ENCODE data around the gene XRCC5. TPM values are rescaled to one million over a fixed set of nuclear protein-coding genes. Genes with fewer than 3 reads are reported as not detected.
"Not testable (repeated sequence)": the region's sequence is repeated elsewhere in the genome, so short reads cannot be mapped to it uniquely, and the experiment has no call there.

XRCC5 gene
- total RNA-seq (2014; rRNA removed; shearing (Covaris generic)): 284 and 301 TPM in 2 replicates
- 196 and 240 TPM in 2 replicates for polyA plus RNA-seq (2014; cell fraction: nucleus; rRNA removed)

- DNase-seq (ENCODE audit: extremely low read depth, low read depth): peak; percentile 97
Observed at GRCh38 chr2:216108967-216109921, at the start of gene XRCC5. XRCC5 (plus strand) TSS chr2:216109348; CDS start chr2:216109437, 89 bp downstream.

GRCh38 chr2:216064014-216064630 is 45.0 kb upstream of the XRCC5 start:
- no peak for DNase-seq (ENCODE audit: extremely low read depth, low read depth)

- DNase-seq (ENCODE audit: extremely low read depth, low read depth): no peak
Observed at GRCh38 chr2:216064665-216065064, 44.5 kb upstream of the XRCC5 start.

GRCh38 chr2:216066230-216066629 is 42.9 kb upstream of the XRCC5 start:
- DNase-seq (ENCODE audit: extremely low read depth, low read depth): no peak

GRCh38 chr2:216069028-216069427 is 40.1 kb upstream of the XRCC5 start:
- no peak for DNase-seq (ENCODE audit: extremely low read depth, low read depth)

GRCh38 chr2:216070195-216070594 is 39.0 kb upstream of the XRCC5 start:
- DNase-seq (ENCODE audit: extremely low read depth, low read depth): no peak

- no peak for DNase-seq (ENCODE audit: extremely low read depth, low read depth)
Observed at GRCh38 chr2:216071111-216071851, 37.9 kb upstream of the XRCC5 start.

GRCh38 chr2:216072473-216072872 is 36.7 kb upstream of the XRCC5 start:
- DNase-seq (ENCODE audit: extremely low read depth, low read depth): no peak

- DNase-seq (ENCODE audit: extremely low read depth, low read depth): no peak
Observed at GRCh38 chr2:216073773-216074172, 35.4 kb upstream of the XRCC5 start.

GRCh38 chr2:216074380-216074779 is 34.8 kb upstream of the XRCC5 start:
- no peak for DNase-seq (ENCODE audit: extremely low read depth, low read depth)

- DNase-seq (ENCODE audit: extremely low read depth, low read depth): no peak
Observed at GRCh38 chr2:216074794-216075193, 34.4 kb upstream of the XRCC5 start.

GRCh38 chr2:216075510-216076485 is 33.4 kb upstream of the XRCC5 start:
- no peak for DNase-seq (ENCODE audit: extremely low read depth, low read depth)

GRCh38 chr2:216078776-216079175 is 30.4 kb upstream of the XRCC5 start:
- peak; percentile 11 for DNase-seq (ENCODE audit: extremely low read depth, low read depth)

GRCh38 chr2:216080048-216080447 is 29.1 kb upstream of the XRCC5 start:
- not testable (repeated sequence) for DNase-seq (ENCODE audit: extremely low read depth, low read depth)

- no peak for DNase-seq (ENCODE audit: extremely low read depth, low read depth)
Observed at GRCh38 chr2:216081012-216081411, 28.1 kb upstream of the XRCC5 start.

GRCh38 chr2:216081487-216082116 is 27.5 kb upstream of the XRCC5 start, which contains the start of the genes PECR and TMEM169:
PECR (minus strand) TSS chr2:216081809; CDS start chr2:216081741, 68 bp downstream.
TMEM169 (plus strand) TSS chr2:216081919; CDS start chr2:216095964, 14,045 bp downstream.
- DNase-seq (ENCODE audit: extremely low read depth, low read depth): peak; percentile 57

GRCh38 chr2:216082117-216082711 is 26.9 kb upstream of the XRCC5 start:
- DNase-seq (ENCODE audit: extremely low read depth, low read depth): no peak

GRCh38 chr2:216082805-216083204 is 26.3 kb upstream of the XRCC5 start:
- DNase-seq (ENCODE audit: extremely low read depth, low read depth): no peak

Measured in NCI-H460 (cell line).